Measurements from ENCODE around the gene P3H1. TPM values are rescaled to one million over a fixed set of nuclear protein-coding genes. Genes with fewer than 3 reads are reported as not detected.
"Not testable (repeated sequence)": the region's sequence is repeated elsewhere in the genome, so short reads cannot be mapped to it uniquely, and the experiment has no call there.

P3H1 gene
- 100 to 1,000 TPM in 1 of 12 donors, 10 to 100 TPM in 10, not detected in 1; 48.7 to 102 (median 58.2) TPM for polyA plus RNA-seq (ENCODE audit: insufficient read length in 12 of 12)
- long read RNA-seq, donor 1, transcript P3H1-202 (15 exons, 2,585 nt), result major isoform, 6 of 11 reads
- long read RNA-seq, donor 1, partial matches to known transcripts, result 0 of 11 reads
- long read RNA-seq, donor 1, other reads (novel, unspliced or antisense), result 0 of 11 reads
- long read RNA-seq, donor 2, transcript P3H1-202 (15 exons, 2,585 nt), result major isoform, 20 of 27 reads
- long read RNA-seq, donor 2, partial matches to known transcripts, result 0 of 27 reads
- long read RNA-seq, donor 2, other reads (novel, unspliced or antisense), result 0 of 27 reads
- long read RNA-seq, donor 3, transcript P3H1-202 (15 exons, 2,585 nt), result major isoform, 9 of 9 reads
- long read RNA-seq, donor 3, partial matches to known transcripts, result 0 of 9 reads
- long read RNA-seq, donor 3, other reads (novel, unspliced or antisense), result 0 of 9 reads
- long read RNA-seq, donor 4, partial matches to known transcripts, result 0 of 5 reads
- long read RNA-seq, donor 4, other reads (novel, unspliced or antisense), result 0 of 5 reads
- long read RNA-seq, donor 5, transcript P3H1-202 (15 exons, 2,585 nt), result major isoform, 16 of 29 reads
- long read RNA-seq, donor 5, partial matches to known transcripts, result 6 of 29 reads
- long read RNA-seq, donor 5, other reads (novel, unspliced or antisense), result 0 of 29 reads
- long read RNA-seq, donor 6, transcript P3H1-202 (15 exons, 2,585 nt), result major isoform, 7 of 8 reads
- long read RNA-seq, donor 6, partial matches to known transcripts, result 0 of 8 reads
- long read RNA-seq, donor 6, other reads (novel, unspliced or antisense), result 0 of 8 reads
- long read RNA-seq, donor 7, transcript P3H1-202 (15 exons, 2,585 nt), result major isoform, 7 of 7 reads
- long read RNA-seq, donor 7, partial matches to known transcripts, result 0 of 7 reads
- long read RNA-seq, donor 7, other reads (novel, unspliced or antisense), result 0 of 7 reads
- long read RNA-seq, donor 8, transcript P3H1-202 (15 exons, 2,585 nt), result major isoform, 11 of 23 reads
- long read RNA-seq, donor 8, partial matches to known transcripts, result 10 of 23 reads
- long read RNA-seq, donor 8, other reads (novel, unspliced or antisense), result 0 of 23 reads
- long read RNA-seq, donor 9, transcript P3H1-202 (15 exons, 2,585 nt), result major isoform, 11 of 14 reads
- long read RNA-seq, donor 9, partial matches to known transcripts, result 0 of 14 reads
- long read RNA-seq, donor 9, other reads (novel, unspliced or antisense), result 0 of 14 reads
- long read RNA-seq, donor 10, transcript P3H1-202 (15 exons, 2,585 nt), result major isoform, 7 of 17 reads
- long read RNA-seq, donor 10, partial matches to known transcripts, result 6 of 17 reads
- long read RNA-seq, donor 10, other reads (novel, unspliced or antisense), result 0 of 17 reads
- long read RNA-seq, donor 11, transcript P3H1-202 (15 exons, 2,585 nt), result major isoform, 12 of 18 reads
- long read RNA-seq, donor 11, partial matches to known transcripts, result 0 of 18 reads
- long read RNA-seq, donor 11, other reads (novel, unspliced or antisense), result 0 of 18 reads

- DNase-seq, result peak; percentile 100
Observed at GRCh38 chr1:42766741-42767509, at the start of gene P3H1, which contains the start of gene C1orf50. P3H1 (minus strand) TSS chr1:42767028; CDS start chr1:42766971, 57 bp downstream. C1orf50 (plus strand) TSS chr1:42767249; CDS start chr1:42767312, 63 bp downstream.

GRCh38 chr1:42815941-42816584 lies 49.2 kb upstream of the P3H1 start:
- peak; percentile 31 for DNase-seq

GRCh38 chr1:42814815-42815214 lies 48.0 kb upstream of the P3H1 start:
- not testable (repeated sequence) for DNase-seq

GRCh38 chr1:42807056-42807668 lies 40.3 kb upstream of the P3H1 start:
- DNase-seq, result no peak

GRCh38 chr1:42806593-42806992 lies 39.8 kb upstream of the P3H1 start:
- no peak for DNase-seq

- DNase-seq, result no peak
Observed at GRCh38 chr1:42806171-42806570, 39.3 kb upstream of the P3H1 start.

- DNase-seq, result peak; percentile 48
Observed at GRCh38 chr1:42801832-42802473, 35.1 kb upstream of the P3H1 start.

- DNase-seq, result no peak
Observed at GRCh38 chr1:42797979-42798378, 31.2 kb upstream of the P3H1 start.

GRCh38 chr1:42797414-42797813 lies 30.6 kb upstream of the P3H1 start:
- DNase-seq, result no peak

- DNase-seq, result no peak
Observed at GRCh38 chr1:42793824-42794223, 27.0 kb upstream of the P3H1 start.

GRCh38 chr1:42788021-42788420 lies 21.2 kb upstream of the P3H1 start:
- DNase-seq, result no peak

GRCh38 chr1:42786097-42786496 lies 19.3 kb upstream of the P3H1 start:
- no peak for DNase-seq

GRCh38 chr1:42784946-42785693 lies 18.3 kb upstream of the P3H1 start, which contains the start of gene TMEM269:
TMEM269 (plus strand) TSS chr1:42784991; CDS start chr1:42789894, 4,903 bp downstream.
- no peak for DNase-seq

- no peak for DNase-seq
Observed at GRCh38 chr1:42784547-42784945, 17.7 kb upstream of the P3H1 start.

- no peak for DNase-seq
Observed at GRCh38 chr1:42783092-42783491, 16.3 kb upstream of the P3H1 start.

- DNase-seq, result no peak
Observed at GRCh38 chr1:42780176-42780575, 13.3 kb upstream of the P3H1 start.

- no peak for DNase-seq
Observed at GRCh38 chr1:42779725-42780124, 12.9 kb upstream of the P3H1 start.

- no peak for DNase-seq
Observed at GRCh38 chr1:42777852-42778251, 11.0 kb upstream of the P3H1 start.

Measured in muscle of arm (tissue), 14 donors.